ENCODE data around the gene TUT4.
A peak's percentile ranks its signal among the peaks of the same experiment; 100 is the strongest.
"Not testable (repeated sequence)": the region's sequence is repeated elsewhere in the genome, so short reads cannot be mapped to it uniquely, and the experiment has no call there.

TUT4 gene, protein sequence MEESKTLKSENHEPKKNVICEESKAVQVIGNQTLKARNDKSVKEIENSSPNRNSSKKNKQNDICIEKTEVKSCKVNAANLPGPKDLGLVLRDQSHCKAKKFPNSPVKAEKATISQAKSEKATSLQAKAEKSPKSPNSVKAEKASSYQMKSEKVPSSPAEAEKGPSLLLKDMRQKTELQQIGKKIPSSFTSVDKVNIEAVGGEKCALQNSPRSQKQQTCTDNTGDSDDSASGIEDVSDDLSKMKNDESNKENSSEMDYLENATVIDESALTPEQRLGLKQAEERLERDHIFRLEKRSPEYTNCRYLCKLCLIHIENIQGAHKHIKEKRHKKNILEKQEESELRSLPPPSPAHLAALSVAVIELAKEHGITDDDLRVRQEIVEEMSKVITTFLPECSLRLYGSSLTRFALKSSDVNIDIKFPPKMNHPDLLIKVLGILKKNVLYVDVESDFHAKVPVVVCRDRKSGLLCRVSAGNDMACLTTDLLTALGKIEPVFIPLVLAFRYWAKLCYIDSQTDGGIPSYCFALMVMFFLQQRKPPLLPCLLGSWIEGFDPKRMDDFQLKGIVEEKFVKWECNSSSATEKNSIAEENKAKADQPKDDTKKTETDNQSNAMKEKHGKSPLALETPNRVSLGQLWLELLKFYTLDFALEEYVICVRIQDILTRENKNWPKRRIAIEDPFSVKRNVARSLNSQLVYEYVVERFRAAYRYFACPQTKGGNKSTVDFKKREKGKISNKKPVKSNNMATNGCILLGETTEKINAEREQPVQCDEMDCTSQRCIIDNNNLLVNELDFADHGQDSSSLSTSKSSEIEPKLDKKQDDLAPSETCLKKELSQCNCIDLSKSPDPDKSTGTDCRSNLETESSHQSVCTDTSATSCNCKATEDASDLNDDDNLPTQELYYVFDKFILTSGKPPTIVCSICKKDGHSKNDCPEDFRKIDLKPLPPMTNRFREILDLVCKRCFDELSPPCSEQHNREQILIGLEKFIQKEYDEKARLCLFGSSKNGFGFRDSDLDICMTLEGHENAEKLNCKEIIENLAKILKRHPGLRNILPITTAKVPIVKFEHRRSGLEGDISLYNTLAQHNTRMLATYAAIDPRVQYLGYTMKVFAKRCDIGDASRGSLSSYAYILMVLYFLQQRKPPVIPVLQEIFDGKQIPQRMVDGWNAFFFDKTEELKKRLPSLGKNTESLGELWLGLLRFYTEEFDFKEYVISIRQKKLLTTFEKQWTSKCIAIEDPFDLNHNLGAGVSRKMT (N-terminal part only)

DNA sequence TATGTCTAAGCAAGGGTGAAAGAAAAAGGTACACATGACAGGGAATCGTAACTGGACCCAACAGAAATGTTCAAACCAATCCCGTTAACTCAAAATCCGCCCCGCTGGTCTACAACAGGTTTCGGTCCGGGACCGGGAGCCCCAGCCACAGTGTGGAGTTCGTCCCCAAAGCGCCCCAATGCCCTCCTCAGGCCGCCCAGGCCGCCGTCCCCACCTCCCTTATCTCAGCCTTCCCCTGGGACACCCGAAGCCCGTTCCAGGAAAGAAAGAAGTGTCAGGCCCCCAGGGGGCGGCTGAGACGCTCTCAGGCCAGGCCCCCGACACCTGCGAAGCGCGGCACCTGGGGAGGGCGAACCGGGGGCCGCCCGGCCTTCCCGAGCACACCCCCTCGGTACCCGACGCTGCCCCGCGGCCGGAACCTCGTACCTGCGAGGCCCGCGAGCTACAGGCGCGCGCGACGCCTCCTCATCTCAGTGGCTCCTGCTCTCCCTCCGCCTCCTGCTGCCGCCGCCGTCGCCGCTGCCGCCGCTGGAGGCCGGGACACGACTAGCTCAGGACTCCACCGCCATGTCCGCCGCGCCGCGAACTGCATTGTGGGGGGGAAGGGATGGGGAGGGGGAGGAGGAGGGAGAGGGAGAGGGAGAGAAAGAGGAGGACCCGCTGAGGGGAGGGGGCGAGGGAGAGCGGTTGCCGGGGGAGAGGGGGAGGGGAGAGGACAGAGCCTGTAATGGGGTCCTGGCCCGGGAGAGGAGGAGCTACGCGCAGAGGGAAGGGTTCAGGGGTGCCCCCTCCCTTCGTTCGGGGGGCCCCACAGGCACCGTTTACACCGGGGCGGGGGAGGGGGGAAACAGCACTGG lies at the start of gene TUT4:
Gene TUT4, minus strand, starts transcription at position 588 of the 857 bp plus-strand sequence. CDS start 26,812 bp downstream, outside the sequence.
- DNase-seq = peak; percentile 83

DNA sequence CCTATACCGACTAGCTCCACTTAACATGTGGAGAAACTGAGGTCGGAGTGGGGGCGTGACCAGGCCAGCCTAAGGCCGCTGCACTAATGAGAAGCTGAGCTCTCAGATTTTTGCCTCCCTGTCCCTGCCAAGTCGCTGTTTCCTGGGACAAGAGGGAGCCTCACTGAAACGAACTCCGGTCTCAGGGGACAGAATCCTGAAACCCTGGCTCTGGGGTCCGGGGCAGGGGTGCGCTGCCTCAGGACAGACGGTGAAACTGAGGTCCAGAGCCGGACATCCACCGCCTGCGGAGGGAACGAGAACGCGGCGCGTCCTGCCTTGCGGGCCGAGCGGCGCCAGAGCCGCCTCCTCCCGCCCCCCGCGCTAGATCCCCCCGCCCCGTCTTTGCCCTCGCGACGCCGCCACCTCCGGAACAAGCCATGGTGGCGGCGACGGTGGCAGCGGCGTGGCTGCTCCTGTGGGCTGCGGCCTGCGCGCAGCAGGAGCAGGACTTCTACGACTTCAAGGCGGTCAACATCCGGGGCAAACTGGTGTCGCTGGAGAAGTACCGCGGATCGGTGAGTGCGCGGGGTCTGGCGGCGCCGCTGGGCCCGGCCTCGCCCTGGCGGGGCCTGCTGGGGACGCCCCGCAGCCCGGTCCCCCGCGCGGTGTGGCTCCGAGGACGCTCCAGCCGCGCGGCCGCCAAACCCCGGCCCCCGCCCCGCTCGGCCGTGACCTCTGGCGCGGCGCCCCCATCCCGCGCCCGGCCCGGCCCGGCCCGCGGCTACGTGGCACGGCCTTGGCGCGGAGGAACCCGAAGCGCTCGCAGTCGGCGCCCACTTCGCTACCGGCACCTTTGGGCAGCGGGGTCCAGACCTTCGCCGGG lies 49.3 kb upstream of the TUT4 start, which contains the start of gene GPX7:
Gene GPX7, plus strand, starts transcription at position 381 of the 865 bp plus-strand sequence. Its CDS starts 39 bp downstream, at position 420.
- DNase-seq = peak; percentile 76

DNA sequence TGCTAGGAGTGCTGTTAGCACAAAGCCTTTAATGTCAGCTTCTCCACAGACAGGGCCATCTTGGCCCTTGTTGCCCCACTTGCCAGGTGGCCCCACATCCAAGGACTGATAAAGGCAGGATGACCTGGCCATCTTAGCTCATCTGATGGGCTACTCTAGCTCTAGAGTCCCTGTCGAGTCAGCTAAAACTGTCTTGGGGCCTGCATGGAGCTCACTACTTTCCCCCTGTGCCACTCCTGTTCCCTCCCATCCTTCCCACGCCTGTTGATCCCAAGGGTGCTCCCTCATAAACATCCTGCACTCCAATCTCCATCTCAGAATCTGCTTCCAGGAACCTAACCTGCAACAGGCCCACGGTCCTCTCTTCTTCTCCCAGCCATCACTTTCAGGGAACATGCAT lies 48.6 kb upstream of the TUT4 start:
- DNase-seq = no peak

DNA sequence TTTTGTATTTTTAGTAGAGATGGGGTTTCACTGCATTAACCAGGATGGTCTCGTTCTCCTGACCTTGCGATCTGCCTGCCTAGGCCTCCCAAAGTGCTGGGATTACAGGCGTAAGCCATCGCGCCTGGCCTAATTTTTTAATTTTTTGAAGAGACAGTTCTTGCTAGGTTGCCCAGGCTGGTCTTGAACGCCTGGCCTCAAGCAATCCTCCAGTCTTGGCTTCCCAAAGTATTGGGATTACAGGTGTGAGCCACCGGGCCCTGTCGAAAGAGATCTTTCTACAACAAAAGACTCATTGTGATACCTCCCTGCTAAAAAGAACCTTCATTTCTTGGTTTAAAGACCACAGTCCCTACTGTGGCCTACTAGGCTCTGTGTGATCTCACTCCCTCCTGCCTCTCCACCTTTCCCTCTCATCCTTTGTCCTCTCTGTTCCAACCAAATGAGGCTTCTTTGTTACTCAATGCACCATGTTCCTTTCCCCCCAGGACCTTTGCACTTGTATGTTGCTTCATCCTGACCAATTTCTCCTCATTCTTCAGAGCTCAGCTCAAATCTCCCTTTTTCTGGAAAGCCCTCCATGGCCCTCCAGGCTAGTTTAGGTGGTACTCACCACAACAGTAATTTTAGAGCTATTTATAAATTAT lies 47.8 kb upstream of the TUT4 start:
- no peak for DNase-seq

DNA sequence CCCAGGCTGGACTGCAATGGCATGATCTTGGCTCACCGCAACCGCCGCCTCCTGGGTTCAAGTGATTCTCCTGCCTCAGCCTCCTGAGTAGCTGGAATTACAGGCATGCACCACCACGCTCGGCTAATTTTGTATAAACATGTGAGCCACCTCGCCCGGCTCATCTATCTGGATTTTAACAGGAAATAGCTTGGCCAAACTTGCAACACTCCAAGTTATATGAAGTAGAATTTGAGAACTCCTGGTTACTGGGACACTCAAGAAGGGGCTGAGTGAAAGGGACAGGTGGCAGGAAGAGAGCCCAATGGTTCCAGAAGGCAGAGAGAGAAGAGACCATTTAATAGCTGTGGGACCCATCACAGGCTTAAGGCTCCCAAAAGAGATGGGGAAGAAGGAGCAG lies 46.3 kb upstream of the TUT4 start:
- DNase-seq = no peak

DNA sequence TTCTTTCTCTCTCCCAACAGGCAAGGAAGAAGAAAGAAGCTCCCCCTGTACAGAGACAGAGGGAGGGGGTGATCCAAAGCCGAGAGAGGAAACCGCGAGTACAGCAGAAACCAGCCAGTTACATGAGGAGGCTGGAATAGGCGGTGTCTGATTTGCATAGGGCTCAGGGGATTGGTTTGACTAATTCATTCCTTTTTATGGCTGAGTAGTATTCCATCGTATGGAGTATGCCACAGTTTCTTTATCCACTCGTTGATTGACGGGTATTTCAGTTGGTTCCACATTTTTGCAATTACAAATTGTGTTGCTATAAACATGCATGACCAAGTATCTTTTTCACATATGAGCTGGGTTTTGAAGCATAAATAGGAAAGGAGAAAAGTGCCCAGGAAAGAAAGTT lies 45.8 kb upstream of the TUT4 start:
- no peak for DNase-seq

DNA sequence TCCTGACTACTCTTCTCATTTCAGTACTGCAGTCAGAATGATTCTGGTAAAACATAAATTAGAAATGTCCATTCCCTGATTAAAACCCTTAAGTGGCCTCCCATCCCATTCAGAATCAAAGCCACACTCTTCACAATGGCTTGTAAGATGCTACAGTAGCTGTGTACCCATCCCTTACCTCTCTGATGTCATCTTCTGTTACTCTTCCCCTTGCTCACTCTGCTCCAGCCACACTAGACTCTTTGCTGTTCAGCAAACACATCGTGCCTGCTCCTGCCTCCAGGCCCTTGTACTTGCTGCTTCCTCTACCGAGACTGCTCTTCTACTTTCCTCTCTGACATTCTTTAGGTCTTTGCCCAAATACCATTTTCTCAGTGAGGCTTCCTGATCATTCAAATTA lies 45.0 kb upstream of the TUT4 start:
- DNase-seq = no peak

DNA sequence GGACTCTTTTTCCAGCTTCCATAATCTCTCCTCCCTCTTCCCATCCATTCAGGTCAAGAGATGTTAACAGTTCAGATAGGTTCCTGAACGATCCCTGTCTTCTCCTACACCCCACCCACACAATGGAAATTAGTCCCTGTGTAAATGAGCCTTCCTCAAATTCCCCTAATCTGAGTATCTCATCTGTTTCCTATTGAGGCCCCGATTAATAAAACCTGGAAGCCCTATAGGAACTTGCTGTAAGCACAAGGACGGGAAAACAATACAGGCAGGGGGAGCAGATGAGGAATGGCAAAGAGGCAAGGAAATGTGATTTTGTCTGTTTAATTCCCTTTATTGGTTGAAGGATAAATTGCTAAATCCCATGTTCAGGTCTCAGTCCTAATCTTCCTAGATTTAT lies 42.2 kb upstream of the TUT4 start:
- no peak for DNase-seq

DNA sequence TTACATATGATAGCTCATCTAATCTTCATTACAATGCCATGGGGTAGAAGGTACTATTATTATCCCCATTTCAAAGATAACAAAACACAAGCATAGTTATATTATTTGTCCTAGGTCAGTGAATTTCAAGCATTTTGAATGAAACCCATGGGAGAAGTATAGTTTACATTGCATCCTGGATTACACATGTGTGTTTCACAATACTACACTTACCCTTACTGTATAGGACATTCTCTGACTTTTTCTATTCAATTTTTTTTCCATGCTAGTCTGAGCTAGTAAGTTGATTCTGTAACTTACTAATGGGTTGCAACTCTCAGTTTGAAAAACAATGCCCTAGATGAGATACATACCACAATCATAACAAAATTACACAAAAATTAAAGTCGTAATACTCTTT lies 40.6 kb upstream of the TUT4 start:
- DNase-seq = no peak

DNA sequence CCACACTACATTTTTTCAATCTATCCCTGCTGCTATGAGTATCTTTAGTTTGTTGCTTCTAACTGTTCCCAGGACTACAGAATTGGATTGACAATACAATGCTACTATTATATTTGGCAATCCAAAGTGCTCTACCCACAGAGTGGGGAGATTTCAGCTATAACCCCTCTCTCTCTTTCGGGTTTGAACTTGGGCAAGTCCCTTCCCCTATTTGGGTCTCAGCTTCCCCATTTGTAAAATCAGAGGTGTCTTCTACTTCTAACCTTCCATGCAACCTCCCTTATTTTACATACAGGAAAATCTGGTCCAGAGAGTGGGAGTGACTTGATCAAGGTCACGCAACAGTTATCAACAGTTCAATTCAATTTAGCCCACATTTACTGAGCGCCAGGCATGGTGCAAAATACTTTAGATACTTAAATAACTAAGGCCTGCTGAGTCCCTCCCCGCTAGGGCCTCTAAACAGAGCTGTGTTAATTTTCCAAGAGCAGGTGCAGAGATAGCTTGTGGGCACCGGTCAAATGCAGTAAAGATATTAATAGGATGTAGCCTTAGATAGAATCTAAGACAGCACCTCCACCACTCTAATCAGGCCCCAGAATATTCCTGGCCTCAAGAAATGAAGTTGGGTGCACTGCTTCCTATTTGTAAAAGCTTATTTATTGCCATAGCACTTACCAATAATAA lies 39.9 kb upstream of the TUT4 start:
- no peak for DNase-seq

DNA sequence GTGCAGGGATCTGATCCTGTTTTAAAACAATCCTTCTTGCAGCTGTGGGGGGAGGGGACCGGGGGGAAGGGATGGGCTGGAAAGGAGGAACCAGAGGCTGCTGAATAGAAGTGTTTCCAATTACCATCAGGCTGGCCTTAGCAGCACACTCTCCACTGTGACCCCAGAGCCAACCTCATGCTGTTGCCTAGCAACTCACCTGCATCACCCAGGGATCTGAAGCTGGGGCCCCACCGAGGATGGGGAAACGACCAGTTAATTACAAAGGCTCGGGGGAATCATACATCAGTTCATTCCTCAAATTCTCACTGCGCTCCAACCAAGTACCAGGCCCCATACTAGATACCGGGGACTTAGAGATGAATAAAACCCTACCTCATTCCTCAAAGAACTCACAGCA lies 37.4 kb upstream of the TUT4 start:
- DNase-seq = no peak

DNA sequence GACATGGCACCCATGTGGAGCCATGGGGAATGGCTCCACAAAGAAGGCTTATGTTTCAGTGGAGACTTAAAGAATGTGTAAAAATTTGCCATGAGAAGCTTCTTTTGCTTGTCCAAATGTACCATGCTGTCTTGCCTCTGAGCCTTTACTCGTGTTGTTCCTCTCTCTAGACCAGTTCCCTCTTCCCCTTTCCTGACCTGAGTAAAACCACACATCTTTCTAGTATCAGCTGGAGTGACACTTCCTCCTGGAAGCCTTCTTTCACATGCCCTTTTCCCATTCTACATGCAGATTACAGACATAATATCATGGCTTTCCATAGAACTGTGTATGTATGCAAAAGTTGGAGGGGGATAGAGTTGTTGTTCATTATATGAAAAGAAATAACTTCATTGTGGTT lies 35.6 kb upstream of the TUT4 start:
- no peak for DNase-seq

DNA sequence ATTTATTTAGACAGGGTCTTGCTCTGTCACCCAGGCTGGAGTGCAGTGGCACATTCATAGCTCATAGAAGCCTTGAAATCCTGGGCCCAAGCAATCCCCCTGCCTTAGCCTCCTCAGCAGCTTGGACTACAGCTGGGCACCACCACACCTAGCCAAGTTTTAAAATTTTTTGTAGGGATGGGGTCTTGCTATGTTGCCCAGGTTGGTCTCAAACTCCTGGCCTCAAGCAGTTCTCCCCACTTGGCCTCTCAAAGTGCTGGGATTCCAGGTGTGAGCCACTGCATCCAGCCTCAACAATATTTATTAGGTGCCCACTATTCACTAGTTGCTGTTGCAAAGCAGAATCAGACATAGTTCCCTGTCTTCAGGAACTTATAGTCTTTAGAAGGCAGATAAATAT lies 35.1 kb upstream of the TUT4 start:
- DNase-seq = no peak

DNA sequence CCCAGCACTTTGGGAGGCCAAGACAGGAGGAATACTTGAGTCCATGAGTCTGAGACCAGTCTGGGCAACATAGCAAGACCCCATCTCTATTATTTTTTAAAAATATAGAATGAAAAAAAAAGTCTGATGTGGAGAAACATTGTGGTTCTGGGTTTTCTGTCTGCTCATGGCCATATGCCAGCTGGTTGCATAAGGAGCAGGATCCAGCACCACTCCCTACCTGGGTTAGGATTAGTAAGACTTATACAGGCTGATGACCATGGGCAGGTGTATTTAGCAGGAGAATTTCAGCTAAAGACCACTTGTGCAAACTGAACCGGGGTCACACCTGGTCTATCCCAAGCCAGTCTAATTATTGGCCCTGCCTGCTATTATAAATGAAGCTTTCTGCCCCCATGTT lies 32.6 kb upstream of the TUT4 start:
- no peak for DNase-seq

DNA sequence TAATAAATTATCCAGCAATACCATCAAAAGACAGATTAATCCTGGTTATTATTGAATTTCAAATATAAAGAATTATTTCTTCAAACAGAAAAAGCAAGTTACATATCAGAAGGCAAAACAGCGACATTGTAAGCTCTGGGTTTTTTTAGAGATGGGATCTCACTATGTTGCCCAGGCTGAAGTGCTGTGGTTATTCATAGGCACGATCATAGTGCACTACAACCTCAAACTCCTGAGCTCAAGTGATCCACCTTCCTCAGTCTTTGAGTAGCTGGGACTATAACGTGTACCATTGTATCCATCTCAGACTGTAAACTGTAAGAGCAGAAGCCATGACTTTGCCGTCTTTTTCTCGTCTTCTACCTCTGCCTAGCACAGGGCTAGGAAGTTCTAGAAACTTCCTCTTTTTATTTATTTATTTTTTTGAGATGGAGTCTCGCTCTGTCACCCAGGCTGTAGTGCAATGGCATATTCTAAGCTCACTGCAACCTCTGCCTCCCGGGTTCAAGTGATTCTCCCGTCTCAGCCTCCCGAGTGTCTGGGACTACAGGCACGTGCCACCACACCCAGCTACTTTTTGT lies 29.3 kb upstream of the TUT4 start:
- no peak for DNase-seq

DNA sequence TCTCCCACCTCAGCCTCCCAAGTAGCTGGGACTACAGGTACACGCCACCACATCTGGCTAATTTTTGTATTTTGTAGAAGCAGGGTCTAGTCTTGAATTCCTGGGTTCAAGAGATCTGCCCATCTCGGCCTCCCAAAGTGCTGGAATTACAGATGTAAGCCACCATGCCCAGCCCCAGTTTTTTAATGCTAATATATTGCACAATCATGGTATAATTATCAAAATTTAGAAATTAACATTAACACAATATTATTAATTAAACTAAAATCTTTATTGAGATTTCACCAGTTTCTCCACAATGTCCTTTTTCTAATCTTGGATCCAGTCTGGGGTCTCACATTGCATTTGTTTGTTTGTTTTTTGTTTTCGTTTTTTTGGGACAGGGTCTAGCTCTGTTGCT lies 27.4 kb upstream of the TUT4 start:
- no peak for DNase-seq

DNA sequence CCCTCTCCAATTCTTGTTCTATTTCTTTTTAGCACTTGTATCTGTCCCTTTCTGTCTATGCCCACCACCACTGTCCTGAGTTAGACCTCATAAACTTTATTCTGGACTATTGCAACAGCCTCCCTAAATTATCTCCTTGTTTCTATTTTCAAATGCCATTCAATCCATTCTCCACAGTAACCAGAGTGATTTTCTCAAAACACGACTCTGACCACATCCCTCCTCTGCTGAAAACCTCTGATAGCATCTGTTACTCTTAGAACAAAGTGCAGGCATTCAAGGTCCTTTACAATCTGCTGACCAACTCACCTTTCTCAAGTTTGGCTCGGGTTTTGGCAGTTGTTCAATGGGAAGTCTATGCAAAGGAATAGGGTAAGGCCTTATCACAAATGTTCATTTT lies 26.5 kb upstream of the TUT4 start:
- no peak for DNase-seq

DNA sequence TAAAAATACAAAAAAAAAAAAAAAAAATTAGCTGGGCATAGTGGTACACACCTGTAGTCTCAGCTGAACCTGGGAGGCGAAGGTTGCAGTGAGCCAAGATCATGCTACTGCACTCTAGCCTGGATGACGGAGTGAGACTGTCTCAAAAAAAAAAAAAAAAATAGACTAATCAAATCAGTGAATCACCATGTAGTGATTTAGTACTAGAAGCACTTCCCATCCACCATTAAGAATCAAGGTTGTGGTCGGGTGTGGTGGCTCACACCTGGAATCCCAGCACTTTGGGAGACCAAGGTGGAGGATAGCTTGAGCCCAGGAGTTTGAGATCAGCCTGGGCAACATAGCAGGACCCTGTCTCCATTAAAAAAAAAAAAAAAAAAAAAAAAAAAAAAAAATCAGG lies 25.2 kb upstream of the TUT4 start:
- not testable (repeated sequence) for DNase-seq

DNA sequence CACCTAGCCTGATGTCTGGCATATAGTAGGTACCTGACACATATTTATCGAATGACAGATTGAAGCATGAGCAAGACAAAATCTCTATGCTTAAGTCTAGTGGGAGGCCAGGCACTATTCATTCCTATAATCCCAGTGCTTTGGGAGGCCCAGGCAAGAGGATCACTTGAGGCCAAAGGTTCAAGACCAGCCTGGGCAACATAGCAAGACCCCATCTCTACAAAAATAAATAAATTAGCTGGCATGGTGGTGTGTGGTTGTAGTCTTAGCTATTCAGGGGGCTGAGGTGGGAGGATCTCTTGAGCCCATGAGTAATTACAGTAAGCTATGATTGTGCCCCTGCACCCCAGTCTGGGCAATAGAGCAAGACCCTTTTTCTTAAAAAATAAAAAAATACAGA lies 23.2 kb upstream of the TUT4 start:
- DNase-seq = no peak

DNA sequence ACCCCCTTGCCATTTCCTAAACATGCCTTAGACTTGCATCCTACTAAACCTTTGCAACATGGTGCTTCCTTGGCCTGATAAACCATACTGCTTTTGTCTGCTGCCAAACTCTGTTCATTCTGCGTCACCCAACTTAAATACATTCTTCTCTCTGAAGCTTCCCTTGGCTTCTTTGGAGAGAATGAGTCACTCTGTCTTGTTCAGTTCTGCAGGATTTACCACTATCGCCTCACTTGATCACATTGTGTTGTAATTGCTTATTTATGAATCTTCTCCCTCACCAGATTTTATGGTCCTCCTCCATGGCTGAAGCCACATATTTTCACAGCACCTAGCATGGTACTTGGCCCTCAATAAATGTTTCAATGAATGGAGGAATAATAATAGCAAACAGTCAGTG lies 21.7 kb upstream of the TUT4 start:
- no peak for DNase-seq
